Right lobe of liver (tissue), 6 donors: ENCODE results near the gene HDDC2. TPM values are rescaled to one million over a fixed set of nuclear protein-coding genes. Genes with fewer than 3 reads are reported as not detected.

ENCODE experiments used
- ATAC-seq, 4 donors: fragments of 200-7000 bp; cut with Tn5 transposase; one replicate each; pipeline ENCODE4 v1.9.1; 2020; ENCODE audit warnings: mild to moderate bottlenecking in 4 of 4, moderate library complexity in 4 of 4
- DNase-seq, 3 donors: peaks; one replicate each; pipeline ENCODE4 v3.0.0-alpha.2; 2020
- H3K27ac ChIP-seq, 3 donors: fragments of 200-600 bp; one replicate each; pipeline ENCODE4 v1.8.0; 2022
- H3K27me3 ChIP-seq, 2 donors: fragments of 200-600 bp; one replicate each; pipeline ENCODE4 v1.8.0; 2022
- H3K36me3 ChIP-seq, 4 donors: fragments of 200-600 bp; sonication (generic) in 1 of 4; one replicate each; pipeline versions ENCODE4 v1.5.1 to v1.8.0; 2017 to 2022; ENCODE audit warnings: control low read depth in 1 of 4
- H3K4me1 ChIP-seq, 4 donors: fragments of 200-600 bp; sonication (generic) in 1 of 4; one replicate each; pipeline versions ENCODE4 v1.5.1 to v1.8.0; 2017 to 2022; ENCODE audit warnings: control low read depth in 1 of 4
- H3K4me3 ChIP-seq, 3 donors: fragments of 200-600 bp; one replicate each; pipeline ENCODE4 v1.8.0; 2022
- H3K9me3 ChIP-seq, 4 donors: fragments of 200-600 bp; sonication (generic) in 1 of 4; one replicate each; pipeline versions ENCODE4 v1.5.1 to v1.8.0; 2017 to 2022; ENCODE audit warnings: control low read depth in 1 of 4
- POLR2A ChIP-seq: fragments of 450-650 bp; IDR thresholded peaks from one replicate; pipeline ENCODE4 v1.6.1; 2017; ENCODE audit warnings: antibody characterized with exemption, mild to moderate bottlenecking
- WGBS: methylation state at CpG from one replicate; pipeline ENCODE4 v1.1.6; 2018; ENCODE audit warnings: low coverage, low lambda C conversion rate; ENCODE audit not compliant: insufficient coverage; ENCODE audit errors: missing lambda C conversion rate; 5-methylcytosine and 5-hydroxymethylcytosine counted together
- intact Hi-C, 2 donors: fragments of 100-400 bp; cut with DNase I; formaldehyde crosslinking; loops; one replicate each; pipeline versions ENCODE4 v1.11.2 to v1.14.1; 2022
- total RNA-seq, 6 experiments: library from RNA; depleted of rRNA in 2 of 6; stranded (reverse); fragments of >200 nt in 2 of 6; fragmentation: NEBNext Ultra II Directional in 3 of 6; extraction: Animal tissue kit (Norgen Biotek cat#: 25700) in 3 of 6; gene quantifications; one replicate each; pipeline versions ENCODE4 v1.1.0 to v1.2.4, GENCODE V29; 2016 to 2023
- TF ChIP-seq, protein P1 (sequence below), 4 donors: fragments of 200-600 bp in 3 of 4; fragments of 450-650 bp in 1 of 4; IDR thresholded peaks; one replicate each; pipeline versions ENCODE4 v1.5.1 to v1.8.0; 2016 to 2022; ENCODE audit warnings: antibody characterized with exemption in 4 of 4, mild to moderate bottlenecking in 2 of 4
- donor health status: DM: no; HTN: yes; CAD: no.
- donor health status: DM: no; HTN: no; CAD: no.
- donor health status: DM: no; HTN: no; CAD: no.
- donor health status: DM: no; HTN: yes; CAD: no.
- donor health status: DM: no; HTN: yes; CAD: no.

Gene HDDC2
- total RNA-seq, 6 experiments from 2014 or later, result 6.8 to 15.6 (median 9.5) TPM

DNA sequence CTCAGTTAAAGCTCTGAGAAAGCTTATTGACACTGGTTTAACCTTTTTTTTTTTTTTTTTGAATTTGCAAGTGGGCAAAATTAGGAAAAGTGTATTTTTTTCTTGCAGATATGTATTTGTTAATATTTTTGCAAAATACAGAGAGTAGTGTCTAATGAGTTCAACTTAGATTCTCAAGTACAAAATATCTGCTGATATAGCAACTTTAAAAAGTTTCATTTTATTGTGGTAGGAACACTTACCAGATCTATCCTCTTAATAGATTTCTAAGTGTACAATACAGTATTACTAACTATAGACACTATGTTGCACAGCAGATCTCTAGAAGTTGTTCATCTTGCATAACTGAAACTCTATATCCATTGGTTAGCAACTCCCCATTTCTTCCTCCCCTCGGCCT, 30.9 kb upstream of the HDDC2 start:
- H3K27me3 ChIP-seq, result no peaks in the 10 kb centered on the region
- 100% methylated on average over 1 of the region's 1 CpG for WGBS
- TF ChIP-seq POLR2A, result no peak
- TF ChIP-seq, protein P1, sequence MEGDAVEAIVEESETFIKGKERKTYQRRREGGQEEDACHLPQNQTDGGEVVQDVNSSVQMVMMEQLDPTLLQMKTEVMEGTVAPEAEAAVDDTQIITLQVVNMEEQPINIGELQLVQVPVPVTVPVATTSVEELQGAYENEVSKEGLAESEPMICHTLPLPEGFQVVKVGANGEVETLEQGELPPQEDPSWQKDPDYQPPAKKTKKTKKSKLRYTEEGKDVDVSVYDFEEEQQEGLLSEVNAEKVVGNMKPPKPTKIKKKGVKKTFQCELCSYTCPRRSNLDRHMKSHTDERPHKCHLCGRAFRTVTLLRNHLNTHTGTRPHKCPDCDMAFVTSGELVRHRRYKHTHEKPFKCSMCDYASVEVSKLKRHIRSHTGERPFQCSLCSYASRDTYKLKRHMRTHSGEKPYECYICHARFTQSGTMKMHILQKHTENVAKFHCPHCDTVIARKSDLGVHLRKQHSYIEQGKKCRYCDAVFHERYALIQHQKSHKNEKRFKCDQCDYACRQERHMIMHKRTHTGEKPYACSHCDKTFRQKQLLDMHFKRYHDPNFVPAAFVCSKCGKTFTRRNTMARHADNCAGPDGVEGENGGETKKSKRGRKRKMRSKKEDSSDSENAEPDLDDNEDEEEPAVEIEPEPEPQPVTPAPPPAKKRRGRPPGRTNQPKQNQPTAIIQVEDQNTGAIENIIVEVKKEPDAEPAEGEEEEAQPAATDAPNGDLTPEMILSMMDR (IDR thresholded peaks at IDR 0.05), result no peak

DNA sequence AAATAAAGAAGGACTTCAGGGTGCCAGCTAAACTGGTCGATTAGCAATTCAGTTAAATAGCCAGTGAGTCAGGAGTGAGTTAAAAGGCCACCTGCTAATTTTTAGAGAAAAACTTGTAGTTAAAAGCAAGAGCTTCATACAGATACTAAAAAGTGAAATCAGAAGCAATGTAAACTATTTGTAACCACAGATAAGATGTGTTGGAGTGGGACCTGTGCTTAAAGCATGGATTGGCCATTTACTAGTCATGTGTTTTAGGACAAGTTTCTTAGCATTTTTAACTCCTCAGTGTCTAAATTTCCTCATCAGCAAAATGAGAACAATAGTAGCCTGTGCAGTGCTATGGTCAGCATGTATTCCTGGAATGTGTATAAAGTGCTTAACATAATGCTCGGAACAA, 23.8 kb upstream of the HDDC2 start:
- H3K27ac ChIP-seq, result no peak overlapping the region
- H3K9me3 ChIP-seq, result no peaks in the 10 kb centered on the region
- no peaks in the 10 kb centered on the region for H3K4me1 ChIP-seq
- no peak for TF ChIP-seq POLR2A
- TF ChIP-seq, protein P1 (IDR thresholded peaks at IDR 0.05), result no peak
- no peaks in the 10 kb centered on the region for H3K36me3 ChIP-seq
- WGBS, result 68% methylated on average over 2 of the region's 2 CpGs
- no peak overlapping the region for H3K4me3 ChIP-seq
- no peak for DNase-seq
- ATAC-seq, result no peak
- intact Hi-C loops, result no loop called here
- H3K27me3 ChIP-seq, result no peaks in the 10 kb centered on the region

More for the DNA sequence above, 30.9 kb upstream of the HDDC2 start:
- Histone ChIP-seq H3K9me3 (no peaks in the 10 kb centered on the region), H3K36me3 (no peaks in the 10 kb centered on the region), H3K4me1 (no peaks in the 10 kb centered on the region), H3K27ac (no peak overlapping the region), H3K4me3 (no peak overlapping the region)
- ATAC-seq (no peak), DNase-seq (no peak)
- intact Hi-C loops, result no loop called here

DNA sequence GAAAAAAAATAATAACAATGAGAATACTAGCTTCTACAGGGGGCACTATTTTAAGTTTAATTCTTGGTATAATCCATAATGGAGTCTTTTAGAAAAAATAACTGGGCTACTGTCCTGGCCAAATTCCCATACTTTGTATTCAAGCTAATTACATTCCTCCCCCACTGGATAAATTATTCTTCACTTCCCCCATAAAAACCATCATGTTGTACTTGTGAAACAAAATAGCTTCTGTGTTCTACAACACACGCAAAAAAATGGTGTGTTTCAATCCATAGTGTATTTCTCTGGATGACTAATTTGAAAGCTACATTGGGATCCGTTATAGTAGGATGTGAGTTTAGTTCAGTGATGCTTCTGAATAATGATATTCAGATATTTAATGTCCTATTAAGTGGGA, 21.6 kb upstream of the HDDC2 start:
- no peak for ATAC-seq

DNA sequence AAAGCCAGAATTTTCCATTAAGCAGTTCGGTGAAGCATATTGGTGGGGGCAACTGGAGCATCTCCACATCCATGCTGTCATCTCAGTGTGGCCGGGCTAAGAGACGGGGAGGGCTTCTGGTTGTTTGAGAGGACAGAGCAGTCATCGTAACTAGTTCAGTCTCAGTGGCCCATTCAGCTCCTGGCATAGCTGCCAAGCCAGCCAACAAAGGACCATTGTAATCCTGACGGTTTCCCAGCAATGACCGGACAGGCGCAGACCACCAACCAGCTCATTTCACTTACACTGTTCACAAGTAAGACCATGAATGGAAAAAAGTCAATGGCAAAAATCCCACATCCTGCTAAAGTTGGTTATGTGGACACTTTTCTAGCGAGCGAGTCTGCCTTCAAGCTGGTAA, 14.9 kb upstream of the HDDC2 start:
- intact Hi-C loops, result loop anchor here (10.0 kb wide), 1 partner anchor 448 kb away; no protein-coding TSS in a partner anchor
- H3K4me1 ChIP-seq, result peaks cover 0 to 19% (median 7%) of the 10 kb centered on the region in 4 donors
- no peaks in the 10 kb centered on the region for H3K36me3 ChIP-seq
- H3K27me3 ChIP-seq, result no peaks in the 10 kb centered on the region
- H3K4me3 ChIP-seq, result no peak overlapping the region
- DNase-seq (no peak), ATAC-seq (no peak)
- WGBS, result 91% methylated on average over 6 of the region's 9 CpGs
- no peak overlapping the region for H3K27ac ChIP-seq
- TF ChIP-seq POLR2A, result no peak
- TF ChIP-seq, protein P1 (IDR thresholded peaks at IDR 0.05), result no peak
- no peaks in the 10 kb centered on the region for H3K9me3 ChIP-seq

More for the DNA sequence above, 21.6 kb upstream of the HDDC2 start:
- H3K4me1 ChIP-seq, result no peaks in the 10 kb centered on the region
- no peaks in the 10 kb centered on the region for H3K27me3 ChIP-seq
- intact Hi-C loops, result no loop called here
- H3K36me3 ChIP-seq, result no peaks in the 10 kb centered on the region
- WGBS, result 93% methylated on average over 2 of the region's 2 CpGs
- H3K9me3 ChIP-seq, result no peaks in the 10 kb centered on the region
- DNase-seq, result no peak
- TF ChIP-seq POLR2A, result no peak
- TF ChIP-seq, protein P1 (IDR thresholded peaks at IDR 0.05), result no peak
- H3K4me3 ChIP-seq, result no peak overlapping the region
- H3K27ac ChIP-seq, result no peak overlapping the region

DNA sequence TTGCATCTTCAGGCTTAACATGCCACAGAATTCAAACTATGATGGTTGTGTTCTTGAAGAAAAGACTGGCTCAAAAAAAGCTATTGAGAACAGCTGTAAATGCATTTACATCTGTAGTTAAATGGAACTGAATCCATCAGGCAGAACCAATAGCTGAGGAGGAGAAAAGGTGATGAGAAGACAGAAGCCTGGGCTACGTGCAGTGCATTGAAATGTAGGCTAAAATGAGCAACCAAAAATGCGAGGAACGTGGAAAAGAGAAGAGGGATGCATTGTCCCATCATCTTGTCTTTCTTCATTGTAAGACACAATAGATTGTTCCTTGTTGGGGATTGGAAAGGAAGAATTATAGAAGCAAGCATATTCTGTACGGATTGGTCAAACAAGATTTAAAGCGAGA, 13.8 kb upstream of the HDDC2 start:
- no peaks in the 10 kb centered on the region for H3K9me3 ChIP-seq
- no peak overlapping the region for H3K27ac ChIP-seq
- no peak for DNase-seq
- no peaks in the 10 kb centered on the region for H3K27me3 ChIP-seq
- TF ChIP-seq POLR2A, result no peak
- TF ChIP-seq, protein P1 (IDR thresholded peaks at IDR 0.05), result no peak
- intact Hi-C loops, result loop anchor here (10.0 kb wide), 1 partner anchor 449 kb away; no protein-coding TSS in a partner anchor
- no peak overlapping the region for H3K4me3 ChIP-seq
- H3K36me3 ChIP-seq, result no peaks in the 10 kb centered on the region
- WGBS, result 84% methylated on average over 3 of the region's 5 CpGs
- H3K4me1 ChIP-seq, result peaks cover 0 to 25% (median 8%) of the 10 kb centered on the region in 4 donors
- ATAC-seq, result no peak
